GM06990 (cell line): Measurements from ENCODE around the gene TMEM132E.

ENCODE experiments used
- DNase-seq: peaks from one replicate; pipeline ENCODE4 v3.0.0-alpha.2; 2011; ENCODE audit not compliant: insufficient read length; ENCODE audit errors: extremely low read depth
- H3K27me3 ChIP-seq: replicated peaks from 2 replicates; pipeline ENCODE4 v1.6.0; 2011; ENCODE audit warnings: low read length; ENCODE audit not compliant: control insufficient read depth, insufficient read depth
- H3K36me3 ChIP-seq: 2 replicates; pipeline ENCODE4 v1.5.1; 2011; ENCODE audit warnings: low read length; ENCODE audit not compliant: control insufficient read depth, insufficient read depth
- H3K4me3 ChIP-seq: replicated peaks from 2 replicates; pipeline ENCODE4 v1.5.1; 2011; ENCODE audit warnings: low read depth, mild to moderate bottlenecking, control low read depth, low read length
- CTCF ChIP-seq: IDR thresholded peaks from 2 replicates; pipeline ENCODE4 v1.5.1; 2011; ENCODE audit warnings: low read length, control low read depth, mild to moderate bottlenecking, inconsistent platforms; ENCODE audit not compliant: insufficient read depth, poor library complexity, severe bottlenecking

TMEM132E gene

DNA sequence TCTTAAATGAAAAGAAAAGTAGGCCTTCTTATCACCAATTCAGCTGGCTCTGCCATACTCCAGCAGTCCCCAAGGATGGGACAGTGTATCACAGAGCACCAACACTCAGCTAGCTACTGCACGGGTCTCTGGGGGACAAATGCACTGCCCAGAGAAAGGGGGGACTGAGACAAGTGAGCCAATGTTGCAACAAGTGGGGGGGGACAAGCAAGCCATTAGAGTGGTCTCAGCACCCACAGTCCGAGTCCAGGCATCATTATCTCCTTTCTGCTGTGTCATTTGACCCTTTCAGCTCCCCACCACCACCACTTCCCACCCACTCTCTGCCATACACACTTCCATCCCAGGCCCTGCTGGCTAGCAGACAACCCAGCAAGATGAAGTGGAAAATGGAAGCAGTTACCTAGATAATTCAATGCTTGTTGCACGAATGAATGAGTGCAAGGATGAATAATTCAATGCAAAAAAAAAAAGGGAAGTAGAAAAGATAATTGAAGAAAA, 7.0 kb downstream of the TMEM132E start:
- Histone ChIP-seq H3K36me3 (no peaks in the 10 kb centered on the region), H3K27me3 (peaks cover 3% of the 10 kb centered on the region), H3K4me3 (no peak overlapping the region)
- TF ChIP-seq CTCF, result no peak
- no peak for DNase-seq

DNA sequence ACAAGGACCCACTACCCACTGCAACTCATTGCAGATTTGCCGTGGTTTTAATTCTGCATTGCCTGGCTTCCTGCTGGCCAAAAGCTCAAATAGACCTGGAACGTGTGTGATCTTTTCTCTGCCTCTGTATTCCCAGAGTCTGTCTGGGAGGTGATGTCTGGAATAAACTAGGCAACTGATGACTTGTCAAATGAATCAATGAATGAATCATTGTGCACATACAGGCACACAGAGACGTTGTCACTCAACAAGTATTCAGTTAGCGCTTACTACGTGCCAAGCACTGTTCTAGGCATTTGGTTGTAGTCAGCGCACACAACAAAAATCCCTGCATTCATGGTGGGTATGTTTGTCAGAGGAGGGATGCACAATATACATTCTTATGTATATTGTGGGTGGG, 8.9 kb downstream of the TMEM132E start:
- no peak for TF ChIP-seq CTCF
- H3K27me3 ChIP-seq, result no peaks in the 10 kb centered on the region; the same call in 1 of the 2 replicates
- H3K4me3 ChIP-seq, result no peak overlapping the region
- no peak for DNase-seq
- H3K36me3 ChIP-seq, result no peaks in the 10 kb centered on the region

GRCh38 chr17:34589120-34589965, 10.0 kb downstream of the TMEM132E start:
- Histone ChIP-seq H3K27me3 (no peaks in the 10 kb centered on the region; the same call in 1 of the 2 replicates), H3K4me3 (no peak overlapping the region), H3K36me3 (no peaks in the 10 kb centered on the region)
- no peak for DNase-seq
- TF ChIP-seq CTCF, result no peak

- TF ChIP-seq CTCF, result no peak
- no peak overlapping the region for H3K4me3 ChIP-seq
- H3K27me3 ChIP-seq, result no peaks in the 10 kb centered on the region; the same call in 1 of the 2 replicates
- no peak for DNase-seq
- H3K36me3 ChIP-seq, result no peaks in the 10 kb centered on the region
Measured at GRCh38 chr17:34592002-34592401, 12.6 kb downstream of the TMEM132E start.

DNA sequence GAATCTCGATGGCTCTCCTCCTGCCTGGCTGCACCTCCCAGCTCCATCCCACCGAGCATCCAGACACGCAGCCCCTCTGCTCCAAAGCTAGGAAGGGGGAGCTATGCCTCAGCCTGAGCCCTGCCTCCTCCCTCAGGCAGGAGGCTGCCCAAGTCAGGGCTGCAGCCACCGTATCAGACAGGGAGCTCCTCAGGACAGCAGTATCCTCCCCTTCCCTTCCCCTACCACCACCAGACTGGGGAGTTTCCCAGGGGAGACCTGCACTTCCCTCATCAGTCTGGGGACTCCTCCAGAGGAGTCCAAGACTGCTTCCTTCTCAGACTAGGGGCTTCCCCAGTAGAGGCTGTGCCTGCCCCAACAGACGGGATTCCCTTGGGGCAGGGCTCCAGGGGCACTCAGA, 17.5 kb downstream of the TMEM132E start:
- Histone ChIP-seq H3K27me3 (no peaks in the 10 kb centered on the region; the same call in 1 of the 2 replicates), H3K4me3 (no peak overlapping the region), H3K36me3 (no peaks in the 10 kb centered on the region)
- no peak for DNase-seq
- no peak for TF ChIP-seq CTCF
